Measurements from ENCODE around the gene LRRC56. TPM values are rescaled to one million over a fixed set of nuclear protein-coding genes. Genes with fewer than 3 reads are reported as not detected.

The LRRC56 gene
- 1 to 10 TPM; 3.3 to 5.2 (median 4.1) TPM for polyA plus RNA-seq (ENCODE audit: insufficient read length in 4 of 4)

- peak in 2 of 4 donors; percentile 54 to 60 for DNase-seq (ENCODE audit: low read depth in 4 of 4, low spot score in 3 of 4)
These were observed at the start of gene LRRC56 for GRCh38 chr11:536841-537621. Gene LRRC56 (plus strand): TSS chr11:537527. CDS start chr11:540685, 3,158 bp downstream.

- DNase-seq (ENCODE audit: low read depth in 4 of 4, low spot score in 3 of 4) = no peak
These were observed 49.7 kb upstream of the LRRC56 start for GRCh38 chr11:487571-488021.

- no peak for DNase-seq (ENCODE audit: low read depth in 4 of 4, low spot score in 3 of 4)
These were observed 49.3 kb upstream of the LRRC56 start for GRCh38 chr11:488062-488461.

- DNase-seq (ENCODE audit: low read depth in 4 of 4, low spot score in 3 of 4) = no peak
These were observed 48.7 kb upstream of the LRRC56 start for GRCh38 chr11:488579-488978.

- no peak for DNase-seq (ENCODE audit: low read depth in 4 of 4, low spot score in 3 of 4)
These were observed 48.3 kb upstream of the LRRC56 start for GRCh38 chr11:488992-489391.

GRCh38 chr11:489610-490185, 47.6 kb upstream of the LRRC56 start:
- DNase-seq (ENCODE audit: low read depth in 4 of 4, low spot score in 3 of 4) = no peak

GRCh38 chr11:490186-490929, 47.0 kb upstream of the LRRC56 start:
- no peak for DNase-seq (ENCODE audit: low read depth in 4 of 4, low spot score in 3 of 4)

GRCh38 chr11:490930-491260, 46.4 kb upstream of the LRRC56 start:
- no peak for DNase-seq (ENCODE audit: low read depth in 4 of 4, low spot score in 3 of 4)

- DNase-seq (ENCODE audit: low read depth in 4 of 4, low spot score in 3 of 4) = no peak
These were observed 46.0 kb upstream of the LRRC56 start for GRCh38 chr11:491358-491757.

- no peak for DNase-seq (ENCODE audit: low read depth in 4 of 4, low spot score in 3 of 4)
These were observed 44.7 kb upstream of the LRRC56 start for GRCh38 chr11:492427-493226.

GRCh38 chr11:494761-495536, 42.4 kb upstream of the LRRC56 start:
- no peak for DNase-seq (ENCODE audit: low read depth in 4 of 4, low spot score in 3 of 4)

- DNase-seq (ENCODE audit: low read depth in 4 of 4, low spot score in 3 of 4) = no peak
These were observed 41.8 kb upstream of the LRRC56 start for GRCh38 chr11:495537-495931.

GRCh38 chr11:496834-497564, 40.3 kb upstream of the LRRC56 start:
- DNase-seq (ENCODE audit: low read depth in 4 of 4, low spot score in 3 of 4) = no peak

GRCh38 chr11:497565-498296, 39.6 kb upstream of the LRRC56 start:
- no peak for DNase-seq (ENCODE audit: low read depth in 4 of 4, low spot score in 3 of 4)

- no peak for DNase-seq (ENCODE audit: low read depth in 4 of 4, low spot score in 3 of 4)
These were observed 38.8 kb upstream of the LRRC56 start for GRCh38 chr11:498297-499181.

- no peak for DNase-seq (ENCODE audit: low read depth in 4 of 4, low spot score in 3 of 4)
These were observed 37.9 kb upstream of the LRRC56 start for GRCh38 chr11:499201-500076.

Measured in right renal pelvis (tissue), 4 donors.